ENCODE measurements around the gene PLCH1.
A peak's percentile ranks its signal among the peaks of the same experiment; 100 is the strongest.

DNA sequence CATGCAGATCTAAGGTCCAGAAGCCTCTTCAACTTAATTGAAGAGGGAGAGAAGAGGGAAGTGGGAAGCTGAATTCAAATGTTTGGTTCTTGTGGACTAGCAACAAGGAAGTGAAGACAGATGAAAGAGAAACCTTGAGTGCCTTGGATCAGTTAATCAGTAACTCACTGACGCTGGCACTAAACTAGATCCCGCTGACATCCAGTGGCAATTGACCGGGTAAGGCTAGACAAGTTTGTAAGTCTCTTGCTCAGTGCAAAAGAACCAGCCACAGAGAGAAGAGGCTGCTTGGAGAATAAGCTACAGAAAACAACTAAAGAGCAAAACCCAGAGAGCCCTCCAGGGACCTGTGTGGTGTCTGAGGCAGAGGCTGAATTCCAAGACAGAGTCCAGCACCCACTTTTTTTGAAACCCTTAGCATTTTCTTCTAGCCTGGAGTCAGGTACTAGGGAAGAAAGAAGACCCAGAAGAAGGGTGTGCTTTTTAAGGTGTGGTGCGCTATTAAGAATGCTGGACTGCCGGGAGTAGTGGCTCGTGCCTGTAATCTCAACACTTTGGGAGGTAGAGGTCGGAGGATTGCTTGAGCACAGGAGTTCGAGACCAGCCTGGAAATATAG, 6.9 kb downstream of the PLCH1 start:
- TF ChIP-seq SPI1 (IDR thresholded peaks at IDR 0.05; ENCODE audit: low read depth, low read length) (peak; percentile 79), POLR2AphosphoS5 (IDR thresholded peaks at IDR 0.05; ENCODE audit: low read depth, low read length) (no peak)

Data from GM12891 (cell line).